Inflammatory macrophage (primary cell): ENCODE results near the gene SLC25A44.
A peak's percentile ranks its signal among the peaks of the same experiment; 100 is the strongest.

Experiments
- DNase-seq, 2 donors: peaks; one replicate each; pipeline ENCODE4 v3.0.0-alpha.2; 2020 to 2022
- total RNA-seq, 18 experiments: gene quantifications; one replicate each; lab custom pipeline; 2026; ENCODE audit warnings: mixed read lengths in 6 of 18, inconsistent platforms in 2 of 18; lab: John Stamatoyannopoulos, UW

The SLC25A44 gene, protein sequence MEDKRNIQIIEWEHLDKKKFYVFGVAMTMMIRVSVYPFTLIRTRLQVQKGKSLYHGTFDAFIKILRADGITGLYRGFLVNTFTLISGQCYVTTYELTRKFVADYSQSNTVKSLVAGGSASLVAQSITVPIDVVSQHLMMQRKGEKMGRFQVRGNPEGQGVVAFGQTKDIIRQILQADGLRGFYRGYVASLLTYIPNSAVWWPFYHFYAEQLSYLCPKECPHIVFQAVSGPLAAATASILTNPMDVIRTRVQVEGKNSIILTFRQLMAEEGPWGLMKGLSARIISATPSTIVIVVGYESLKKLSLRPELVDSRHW
- 17.5 to 52.9 (median 25.9) reads per million in 18 experiments for total RNA-seq

DNA sequence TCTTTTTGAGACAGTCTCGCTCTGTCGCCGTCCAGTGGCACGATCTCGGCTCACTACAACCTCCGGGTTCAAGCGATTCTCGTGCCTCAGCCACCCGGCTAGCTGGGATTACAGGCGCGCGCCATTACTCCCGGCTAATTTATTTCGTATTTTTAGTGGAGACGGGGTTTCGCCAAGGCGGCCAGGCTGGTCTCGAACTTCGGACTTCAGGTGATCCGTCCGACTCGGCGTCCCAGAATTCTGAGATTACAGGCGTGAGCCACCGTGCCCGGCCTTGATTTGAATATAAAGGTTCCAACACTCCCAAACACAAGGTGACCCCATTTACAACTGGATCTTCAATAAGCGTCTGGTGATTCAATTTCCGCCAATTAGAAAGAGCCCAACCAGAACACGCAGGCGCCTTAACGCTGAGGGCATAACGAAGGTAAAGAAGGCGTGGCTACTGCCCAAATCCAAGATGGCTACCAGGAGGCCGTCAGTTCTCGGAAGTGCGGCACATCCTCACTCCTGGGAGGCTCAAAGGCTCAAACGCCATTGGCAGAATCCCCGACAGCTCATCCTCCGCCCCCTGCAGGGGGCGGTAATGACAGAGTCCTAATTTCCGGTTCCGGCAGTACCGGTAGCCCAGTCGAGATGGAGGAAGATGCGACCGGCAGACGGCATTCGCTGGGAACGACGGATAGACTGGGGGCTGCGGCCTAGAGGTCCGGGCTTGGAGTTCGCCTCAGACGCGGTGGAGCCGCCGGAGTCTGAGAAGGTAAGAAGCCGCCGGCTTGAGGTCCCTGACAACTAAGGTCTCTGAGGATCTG lies at the start of gene SLC25A44:
SLC25A44 (plus strand) TSS at position 617 of the 812 bp plus-strand sequence. CDS start 5,744 bp downstream, outside the sequence.
- DNase-seq = peak; percentile 99 to 100

DNA sequence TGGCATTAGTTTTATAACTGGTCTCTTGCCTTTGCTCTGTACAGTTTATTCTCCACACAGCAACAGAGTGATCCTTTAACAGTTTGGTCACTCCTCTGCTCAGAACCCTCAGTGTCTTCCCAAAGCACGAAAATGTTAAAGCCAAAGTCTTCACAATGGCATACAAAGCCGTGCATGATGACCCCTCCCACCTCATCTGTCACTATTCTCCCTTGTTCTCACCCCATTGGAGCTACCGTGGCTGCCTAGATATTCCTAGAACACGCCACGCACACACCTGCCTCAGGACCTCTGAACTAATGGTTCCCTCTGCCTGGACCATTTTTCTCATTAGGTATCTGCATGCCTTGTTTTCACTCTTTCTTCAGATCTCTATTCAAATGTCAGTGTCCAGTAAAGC lies 49.2 kb upstream of the SLC25A44 start:
- no peak for DNase-seq

DNA sequence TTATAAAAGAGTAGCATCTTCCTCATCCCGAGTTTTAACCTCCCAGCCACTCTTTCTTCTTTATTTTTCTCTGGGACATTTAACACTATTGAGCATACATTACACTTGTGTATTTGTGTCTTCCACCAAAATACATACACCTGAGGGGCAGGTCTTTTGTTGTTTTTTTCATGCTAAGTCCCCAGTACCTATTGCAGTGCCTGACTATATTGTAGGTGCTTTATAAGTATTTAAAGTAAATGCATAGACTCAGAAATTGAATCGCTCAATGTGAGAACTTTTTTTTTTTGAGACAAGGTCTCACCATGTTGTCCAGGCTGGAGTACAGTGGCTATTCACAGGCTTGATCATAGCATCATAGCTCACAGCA lies 48.3 kb upstream of the SLC25A44 start:
- DNase-seq = no peak

DNA sequence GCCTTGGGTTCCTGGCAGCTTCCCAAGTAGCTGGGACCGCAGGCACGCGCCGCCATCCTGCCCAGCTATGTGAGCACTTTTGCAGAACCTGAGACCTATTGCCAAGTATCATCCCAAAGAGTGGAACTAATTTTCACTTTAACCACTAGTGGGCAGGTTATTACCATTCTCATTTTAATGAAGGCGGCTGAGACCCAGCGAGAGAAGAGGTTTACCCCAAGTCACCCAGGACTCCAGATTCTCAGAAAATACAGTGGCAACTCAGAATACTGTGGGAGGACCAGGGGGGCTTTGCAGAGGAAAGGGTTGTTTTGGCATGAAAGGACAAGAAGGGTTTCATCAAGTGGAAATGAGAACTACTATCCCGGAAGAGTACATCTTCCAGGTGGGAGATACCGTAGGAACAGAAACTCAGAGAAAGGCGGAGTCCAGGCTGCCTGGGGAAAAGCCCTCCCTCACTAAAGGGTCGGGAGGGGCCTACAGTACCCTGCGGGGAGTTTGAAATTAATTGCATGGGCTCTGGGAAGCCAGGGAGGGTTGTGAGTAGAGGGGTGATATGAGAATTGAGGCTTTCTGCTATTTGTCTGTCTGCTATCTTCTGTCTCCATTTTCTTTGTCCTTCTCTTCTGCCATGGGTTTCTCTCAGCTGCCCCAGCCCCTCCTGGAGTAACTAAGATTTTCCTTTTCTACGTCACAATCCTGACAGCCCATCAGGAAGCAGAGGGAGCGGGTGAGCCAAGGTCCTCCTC lies 47.7 kb upstream of the SLC25A44 start:
- peak; percentile 68 to 88 for DNase-seq

DNA sequence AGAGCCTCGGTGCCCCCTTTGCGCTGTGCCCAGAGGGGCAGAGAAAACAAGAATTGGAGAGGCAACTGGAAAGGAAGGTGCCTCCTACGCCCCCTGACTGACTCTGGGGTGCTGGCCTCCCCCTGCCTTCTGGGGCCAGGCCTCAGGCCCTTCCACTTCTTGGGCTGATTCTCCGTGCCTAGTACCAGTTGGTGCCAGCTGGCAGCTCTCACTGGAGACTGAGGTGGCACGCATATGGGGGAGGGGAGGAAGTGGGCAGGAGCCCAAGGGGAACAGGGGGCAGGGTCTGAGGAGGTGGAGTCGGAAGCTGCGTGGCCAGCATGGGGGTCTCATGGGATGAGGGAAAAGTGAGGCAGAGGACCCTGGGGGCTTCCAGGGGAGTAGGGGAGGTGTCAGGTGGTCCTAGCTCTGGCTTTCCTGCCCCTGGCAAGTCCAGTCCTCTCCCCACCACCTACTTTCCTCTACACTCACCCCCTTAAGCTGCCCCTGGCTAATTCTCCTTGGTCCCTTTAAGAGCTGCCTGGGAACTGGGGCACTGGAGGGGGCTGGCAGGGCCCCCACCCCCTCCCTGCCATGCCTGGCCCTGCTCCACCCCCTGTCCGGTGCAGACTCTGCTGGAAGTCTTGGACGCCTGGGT lies 47.0 kb upstream of the SLC25A44 start:
- no peak for DNase-seq

DNA sequence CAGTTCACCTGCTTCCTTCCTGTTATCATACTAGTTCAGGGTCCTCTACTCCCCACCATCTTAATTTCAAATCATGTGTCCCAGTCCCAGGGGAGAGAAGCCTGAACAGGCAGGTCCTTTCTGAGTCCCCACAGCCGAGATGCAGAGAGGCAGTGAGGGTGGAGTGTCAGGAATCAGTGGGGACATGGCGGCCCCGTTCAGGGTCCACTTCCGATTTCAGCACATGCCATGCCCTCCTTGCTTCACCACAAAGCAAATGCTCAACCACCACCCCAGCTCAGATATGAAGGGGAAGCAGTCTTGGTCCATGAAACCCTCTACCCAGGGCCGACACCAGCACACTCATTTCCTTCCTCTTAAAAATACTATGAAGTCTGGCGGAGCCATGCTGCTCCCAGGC lies 45.7 kb upstream of the SLC25A44 start:
- peak; percentile 78 to 82 for DNase-seq

DNA sequence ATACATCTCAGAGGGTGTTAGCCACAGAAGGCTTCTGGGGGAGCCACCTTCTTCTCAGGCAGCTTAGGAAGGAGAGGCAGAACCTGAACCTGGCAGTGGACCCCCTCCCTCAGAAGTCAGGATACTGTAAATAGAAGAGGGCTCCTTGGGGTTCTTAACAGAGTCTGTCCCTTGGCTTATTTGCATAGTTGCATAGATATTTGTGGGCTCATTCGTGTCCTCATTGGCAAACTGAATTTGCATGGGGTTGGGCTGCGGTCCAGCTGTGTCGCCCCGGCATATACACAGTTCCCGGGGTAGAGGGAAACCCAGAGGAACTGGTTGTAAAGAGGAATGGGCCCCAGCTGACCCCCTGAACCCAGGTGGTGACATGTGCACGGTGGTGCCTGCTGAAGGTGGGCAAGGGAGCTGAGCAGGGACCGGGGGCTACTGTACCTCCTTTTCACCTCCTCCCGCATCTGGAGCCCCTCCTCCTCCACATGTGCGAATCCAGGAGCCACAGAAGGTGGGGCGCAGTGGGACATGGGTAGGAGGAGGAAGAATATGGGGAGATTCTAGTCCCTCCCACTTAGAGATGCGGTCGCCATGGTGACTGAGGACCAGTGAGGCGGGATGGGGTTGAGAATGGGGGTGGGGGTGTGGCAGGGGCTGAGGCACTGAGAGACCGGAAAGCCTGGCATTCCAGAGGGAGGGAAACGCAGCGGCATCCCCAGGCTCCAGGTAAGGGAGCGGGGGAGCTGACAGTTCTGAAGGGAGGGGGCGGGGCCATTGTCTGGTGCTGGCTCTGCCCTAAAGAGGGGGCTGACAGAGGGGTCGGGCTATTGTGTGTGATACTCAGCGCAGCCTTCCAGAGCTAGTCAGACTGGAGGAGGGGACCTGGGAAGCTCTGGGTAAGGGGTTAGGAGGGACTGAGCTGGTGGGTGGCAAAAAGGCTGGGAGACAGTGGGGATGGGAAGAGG lies 44.3 kb upstream of the SLC25A44 start:
- no peak for DNase-seq

DNA sequence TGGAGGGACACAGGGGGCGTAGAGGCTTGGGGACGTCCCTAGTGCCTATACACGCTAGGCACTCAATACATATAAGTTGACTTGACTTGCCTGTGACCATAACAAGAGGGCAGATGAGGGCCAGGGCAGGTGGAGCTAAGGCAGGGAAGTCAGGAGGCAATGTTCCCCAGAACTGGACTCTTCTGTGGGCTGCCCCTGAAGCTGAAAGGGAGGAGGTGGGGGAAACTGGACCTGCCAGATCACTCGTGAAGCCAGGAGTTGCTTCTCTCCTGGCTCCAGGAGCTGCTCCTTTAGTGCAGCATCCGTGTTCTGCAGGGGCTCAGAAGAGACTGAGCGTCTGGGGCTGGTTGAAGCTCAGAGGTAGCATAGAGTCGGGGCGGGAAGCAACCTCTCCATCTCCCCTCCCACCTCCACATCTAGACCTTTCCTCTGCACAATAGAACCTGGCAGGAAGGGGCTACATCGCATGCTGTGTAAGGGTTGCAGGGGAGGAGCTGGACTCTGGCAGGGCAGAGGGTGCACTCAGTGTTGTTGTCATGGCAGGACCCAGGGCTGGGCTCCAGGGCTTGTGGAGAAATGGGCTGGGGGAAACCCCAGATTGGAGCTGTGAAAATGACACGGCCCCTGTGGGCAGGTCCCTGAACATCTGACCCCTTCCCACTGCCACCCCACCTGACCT lies 43.4 kb upstream of the SLC25A44 start:
- DNase-seq = peak; percentile 44 to 74

DNA sequence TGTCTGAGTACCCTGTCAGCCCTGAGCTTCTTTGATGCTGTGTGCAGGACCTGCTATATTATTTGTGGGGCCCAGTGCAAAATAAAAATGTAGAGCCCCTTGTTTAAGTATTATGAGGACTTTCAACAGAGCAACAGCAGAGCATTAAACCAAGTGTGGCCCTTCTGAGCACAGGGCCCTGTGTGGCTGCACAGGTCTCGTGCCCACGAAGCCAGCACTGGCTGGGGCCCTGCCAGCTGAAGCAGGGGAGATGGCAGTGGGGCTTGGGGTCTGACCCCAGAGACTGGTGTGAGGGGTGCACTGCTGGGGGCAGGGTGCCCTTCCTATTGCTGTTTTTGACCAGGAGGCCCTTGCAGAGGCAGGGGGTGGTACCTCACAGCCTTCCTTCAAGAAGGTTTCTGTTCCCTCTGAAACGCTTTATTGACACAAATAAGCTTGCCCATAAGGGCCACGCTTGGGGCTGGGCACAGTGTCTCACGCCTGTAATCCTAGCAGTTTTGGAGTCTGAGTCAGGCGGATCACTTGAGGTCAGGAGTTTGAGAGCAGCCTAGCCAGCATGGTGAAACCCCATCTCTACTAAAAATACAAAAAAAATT lies 42.7 kb upstream of the SLC25A44 start:
- peak; percentile 82 to 88 for DNase-seq

DNA sequence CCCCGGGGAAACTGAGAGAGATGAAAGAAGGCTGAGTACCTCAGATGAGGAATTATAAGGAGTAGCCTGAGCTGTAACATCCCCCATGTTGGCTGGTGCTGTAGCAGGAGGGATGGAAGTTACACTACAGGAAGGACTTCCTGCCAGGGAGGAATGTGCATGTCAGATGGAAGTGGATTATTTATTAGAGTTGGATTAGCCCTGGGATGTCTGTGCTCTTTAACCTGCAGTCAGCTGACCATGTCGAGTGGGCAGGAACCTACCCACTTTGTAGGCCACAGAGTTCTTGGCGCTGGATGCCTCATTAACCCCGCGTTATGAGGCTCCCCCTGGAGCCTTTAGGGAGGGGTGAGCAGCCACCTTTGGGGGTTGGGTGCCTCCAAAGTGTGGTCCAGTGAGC lies 41.3 kb upstream of the SLC25A44 start:
- DNase-seq = no peak

DNA sequence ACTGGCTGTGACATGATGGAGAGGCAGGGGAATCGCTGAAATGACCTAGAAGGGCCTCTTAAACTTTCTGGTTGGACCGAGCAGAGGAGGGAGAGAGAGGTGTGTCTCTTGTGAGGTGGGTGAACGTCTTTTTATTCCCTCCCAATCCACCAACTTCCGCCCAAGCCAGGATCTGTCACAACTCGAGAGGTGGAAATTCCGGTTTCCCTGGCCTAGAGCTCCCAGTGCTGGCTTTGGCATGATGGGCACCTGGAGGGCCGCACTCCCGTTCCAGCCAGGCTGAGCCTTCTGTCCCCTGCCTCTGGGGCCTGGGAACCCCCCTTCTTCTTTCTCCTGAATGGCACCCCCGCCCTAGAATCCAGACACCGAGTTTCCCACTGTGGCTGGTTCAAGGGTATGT lies 40.5 kb upstream of the SLC25A44 start, which contains the start of gene SEMA4A:
SEMA4A (plus strand) TSS at position 224 of the 400 bp plus-strand sequence. CDS start 994 bp downstream, outside the sequence.
- no peak for DNase-seq

DNA sequence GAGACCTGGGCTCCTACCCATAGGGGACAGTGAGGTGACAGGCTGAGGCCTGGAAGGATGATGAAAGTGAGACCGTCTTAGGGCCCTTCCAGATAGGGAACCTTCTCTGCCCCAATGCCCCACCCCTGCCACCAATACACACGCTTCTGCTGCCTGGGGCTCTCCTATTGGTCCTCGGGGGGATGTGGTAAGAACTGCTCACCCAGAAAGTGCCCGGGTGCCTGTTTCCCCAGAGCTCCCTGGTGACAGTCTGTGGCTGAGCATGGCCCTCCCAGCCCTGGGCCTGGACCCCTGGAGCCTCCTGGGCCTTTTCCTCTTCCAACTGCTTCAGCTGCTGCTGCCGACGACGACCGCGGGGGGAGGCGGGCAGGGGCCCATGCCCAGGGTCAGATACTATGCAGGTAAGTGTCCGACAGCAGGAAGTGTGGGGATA lies 39.6 kb upstream of the SLC25A44 start:
- peak; percentile 87 for DNase-seq

DNA sequence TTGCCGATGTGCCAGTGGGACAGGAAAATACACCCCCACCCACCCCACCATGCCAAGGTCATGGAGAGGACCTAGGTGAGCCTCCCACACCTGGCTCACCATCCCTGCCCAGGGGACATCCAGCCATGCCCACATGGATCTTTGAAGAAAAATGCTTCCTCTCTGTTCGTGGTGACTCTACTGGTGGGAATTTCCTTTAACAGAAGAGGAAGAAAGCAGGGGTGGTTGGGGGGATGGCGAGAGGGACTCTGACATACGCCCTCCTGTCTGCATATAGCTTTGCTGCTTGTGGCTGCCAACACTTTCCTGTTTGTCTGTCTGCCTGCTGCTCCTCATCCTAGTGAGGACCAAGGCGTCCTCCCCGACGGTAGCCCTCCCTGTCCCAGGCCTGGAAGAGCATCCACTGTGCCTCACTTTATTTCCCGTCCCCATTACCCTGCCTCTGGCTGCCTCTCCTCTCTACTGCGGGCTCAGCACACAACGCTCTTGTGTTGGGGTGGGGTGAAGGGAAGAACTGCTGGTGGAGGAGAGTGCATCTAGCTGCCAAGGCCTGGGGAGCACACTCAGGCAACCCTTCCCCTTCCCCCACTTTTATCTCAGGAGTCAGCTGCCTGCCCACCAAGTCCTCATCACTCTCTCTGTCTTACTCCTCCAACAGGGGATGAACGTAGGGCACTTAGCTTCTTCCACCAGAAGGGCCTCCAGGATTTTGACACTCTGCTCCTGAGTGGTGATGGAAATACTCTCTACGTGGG lies 38.0 kb upstream of the SLC25A44 start:
- DNase-seq = peak; percentile 7 to 43

DNA sequence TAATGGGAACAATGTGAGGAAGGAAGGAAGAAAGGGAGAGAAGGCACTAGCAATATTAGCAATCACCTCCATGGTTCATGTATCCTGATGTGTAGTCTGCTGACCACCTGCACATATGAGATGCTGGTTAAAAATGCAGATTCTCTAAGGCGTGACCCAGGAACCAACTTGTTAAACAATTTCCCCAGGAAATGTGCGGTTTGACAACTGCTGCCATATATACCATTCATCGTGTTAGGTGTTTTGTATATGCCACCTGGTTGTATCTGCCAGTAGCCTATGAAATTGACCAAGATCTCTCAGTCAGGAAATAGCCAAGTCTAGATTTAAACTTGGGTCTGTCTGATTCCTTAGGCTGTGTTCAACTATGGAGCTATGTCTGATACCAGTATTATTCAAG lies 36.4 kb upstream of the SLC25A44 start:
- DNase-seq = no peak

DNA sequence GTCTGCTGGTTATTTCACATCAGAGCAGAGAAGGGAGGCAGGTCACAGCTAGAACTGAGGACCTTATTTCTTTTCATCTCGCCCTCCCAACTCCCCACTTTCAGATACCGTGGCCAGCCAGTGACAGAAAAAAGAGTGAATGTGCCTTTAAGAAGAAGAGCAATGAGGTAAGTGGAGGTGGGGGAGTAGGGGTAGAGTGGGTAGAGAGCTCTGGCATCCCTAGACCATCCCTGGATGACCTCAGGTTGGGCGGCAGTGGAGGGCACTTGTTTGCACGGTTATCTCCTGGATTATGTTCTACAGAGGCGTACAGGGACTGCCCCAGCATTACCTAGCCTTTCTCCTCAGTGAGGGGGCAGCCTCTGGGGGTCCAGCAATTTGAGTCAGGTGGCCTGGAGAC lies 35.9 kb upstream of the SLC25A44 start:
- DNase-seq = no peak

DNA sequence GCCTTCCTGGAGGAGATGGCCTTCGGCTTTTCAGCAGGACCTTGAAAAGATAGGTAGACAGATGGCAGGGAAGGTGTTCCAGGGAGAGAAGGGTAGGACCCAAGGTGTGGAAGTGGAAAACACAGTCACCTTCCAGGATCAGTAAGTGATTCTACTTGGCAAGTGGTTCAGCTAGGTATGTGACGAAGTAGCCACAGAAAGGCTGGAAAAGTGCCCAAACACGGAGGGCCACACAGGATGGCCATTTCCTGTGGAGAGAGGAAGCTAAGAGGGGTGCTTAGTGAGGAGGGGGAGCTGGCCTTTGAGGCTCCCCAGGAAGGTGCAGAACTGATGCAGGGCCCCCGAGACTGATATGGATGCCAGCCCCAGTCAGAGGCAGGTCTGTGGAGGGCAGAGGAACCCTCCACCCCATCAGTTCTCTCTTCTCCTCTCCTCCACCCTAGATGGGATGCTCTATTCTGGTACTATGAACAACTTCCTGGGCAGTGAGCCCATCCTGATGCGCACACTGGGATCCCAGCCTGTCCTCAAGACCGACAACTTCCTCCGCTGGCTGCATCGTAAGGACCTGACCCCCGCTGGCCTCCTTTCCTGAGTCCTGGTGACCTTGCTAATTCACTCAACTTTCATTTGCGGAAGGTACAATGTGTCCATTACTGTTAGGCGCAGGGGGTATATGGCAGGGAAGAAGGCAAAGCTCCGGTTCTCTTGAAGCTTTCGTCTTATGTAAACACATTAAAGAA lies 33.7 kb upstream of the SLC25A44 start:
- no peak for DNase-seq

DNA sequence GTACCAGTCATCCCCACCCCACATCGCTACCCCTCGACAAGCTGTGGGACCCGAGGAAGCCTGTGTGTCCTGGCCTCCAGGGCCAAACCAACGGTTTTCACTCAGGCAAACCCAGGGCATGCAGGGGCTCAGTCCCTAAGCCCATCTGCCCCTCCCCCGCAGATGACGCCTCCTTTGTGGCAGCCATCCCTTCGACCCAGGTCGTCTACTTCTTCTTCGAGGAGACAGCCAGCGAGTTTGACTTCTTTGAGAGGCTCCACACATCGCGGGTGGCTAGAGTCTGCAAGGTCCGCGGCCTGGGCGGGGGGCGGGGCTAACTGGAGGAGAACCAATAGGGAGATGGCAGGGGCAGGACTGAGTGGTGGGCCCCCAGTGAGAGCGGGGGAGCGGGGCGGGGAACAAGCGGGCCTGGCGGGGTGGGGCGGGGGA lies 33.1 kb upstream of the SLC25A44 start:
- peak; percentile 13 to 44 for DNase-seq

DNA sequence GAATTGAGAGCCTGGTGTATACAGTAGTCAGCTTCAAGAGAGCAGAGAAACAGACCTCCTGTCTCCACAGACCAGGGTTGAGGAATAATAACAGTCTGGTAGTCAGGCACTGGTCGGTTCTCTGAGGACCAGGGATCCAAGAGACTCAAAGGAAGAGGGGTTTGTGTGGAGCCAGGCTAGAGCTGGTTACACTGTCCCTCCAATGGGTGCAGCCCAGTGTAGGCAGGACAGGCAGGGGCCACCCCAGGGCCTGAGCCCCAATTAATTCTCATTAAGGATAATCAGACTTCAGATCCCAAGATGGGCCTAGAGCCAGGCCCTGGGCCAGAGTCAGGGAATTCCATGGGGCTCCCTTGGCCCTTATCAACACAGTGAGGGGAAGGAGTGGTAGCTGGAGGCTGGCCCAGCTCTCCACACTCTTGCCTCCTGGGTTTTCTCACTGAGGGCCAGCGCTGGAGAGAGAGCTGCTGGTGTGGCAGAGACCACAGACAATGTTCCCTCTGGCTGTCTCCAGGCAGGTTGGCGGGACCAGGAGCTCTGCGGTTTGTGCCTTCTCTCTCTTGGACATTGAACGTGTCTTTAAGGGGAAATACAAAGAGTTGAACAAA lies 31.4 kb upstream of the SLC25A44 start:
- DNase-seq = no peak
